Measurements from ENCODE around the gene CAPN10.

Gene CAPN10

DNA sequence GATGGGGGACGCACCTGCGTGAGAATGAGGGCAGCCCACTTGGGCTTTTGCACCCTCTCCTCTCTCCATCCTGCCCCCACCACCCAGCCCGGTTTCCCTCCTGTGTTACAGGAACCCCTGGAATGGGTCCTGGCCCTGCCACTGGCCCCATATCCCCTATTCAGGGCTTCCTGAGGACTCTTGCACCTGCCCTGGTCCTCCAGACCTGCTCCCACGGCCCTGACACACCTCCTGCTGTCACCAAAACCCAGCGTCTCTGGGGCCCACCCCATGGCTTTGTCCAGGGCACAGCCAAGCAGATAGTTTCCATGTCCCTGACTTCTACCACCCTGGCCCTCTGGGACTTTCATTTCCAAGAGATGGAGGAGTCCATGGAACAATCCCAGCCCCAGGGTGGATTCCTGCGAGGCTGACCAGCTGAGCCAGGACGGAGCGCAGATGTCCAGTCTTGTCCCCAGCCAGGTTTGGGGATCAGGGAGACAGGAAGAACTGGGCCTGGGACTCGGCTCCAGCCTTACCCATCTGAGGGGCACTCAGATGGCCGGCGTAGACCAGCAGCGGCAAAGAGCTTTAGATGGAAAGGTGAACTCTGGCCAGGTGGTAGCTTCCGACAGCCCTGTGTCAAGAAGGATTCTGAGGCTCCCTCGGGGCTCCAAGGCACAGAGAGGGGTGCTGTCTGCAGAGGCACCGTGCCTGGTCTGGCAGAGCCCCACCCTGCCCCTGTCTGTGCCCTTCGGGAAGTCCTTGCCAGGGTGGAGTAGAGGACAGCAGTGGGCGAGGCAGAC, 50.8 kb downstream of the CAPN10 start:
- TF ChIP-seq, protein P1, sequence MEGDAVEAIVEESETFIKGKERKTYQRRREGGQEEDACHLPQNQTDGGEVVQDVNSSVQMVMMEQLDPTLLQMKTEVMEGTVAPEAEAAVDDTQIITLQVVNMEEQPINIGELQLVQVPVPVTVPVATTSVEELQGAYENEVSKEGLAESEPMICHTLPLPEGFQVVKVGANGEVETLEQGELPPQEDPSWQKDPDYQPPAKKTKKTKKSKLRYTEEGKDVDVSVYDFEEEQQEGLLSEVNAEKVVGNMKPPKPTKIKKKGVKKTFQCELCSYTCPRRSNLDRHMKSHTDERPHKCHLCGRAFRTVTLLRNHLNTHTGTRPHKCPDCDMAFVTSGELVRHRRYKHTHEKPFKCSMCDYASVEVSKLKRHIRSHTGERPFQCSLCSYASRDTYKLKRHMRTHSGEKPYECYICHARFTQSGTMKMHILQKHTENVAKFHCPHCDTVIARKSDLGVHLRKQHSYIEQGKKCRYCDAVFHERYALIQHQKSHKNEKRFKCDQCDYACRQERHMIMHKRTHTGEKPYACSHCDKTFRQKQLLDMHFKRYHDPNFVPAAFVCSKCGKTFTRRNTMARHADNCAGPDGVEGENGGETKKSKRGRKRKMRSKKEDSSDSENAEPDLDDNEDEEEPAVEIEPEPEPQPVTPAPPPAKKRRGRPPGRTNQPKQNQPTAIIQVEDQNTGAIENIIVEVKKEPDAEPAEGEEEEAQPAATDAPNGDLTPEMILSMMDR (conservative IDR thresholded peaks at IDR 0.05): no peak
- no peak for TF ChIP-seq ZFX (IDR thresholded peaks at IDR 0.05)
- H3K27ac ChIP-seq: no peak overlapping the region

DNA sequence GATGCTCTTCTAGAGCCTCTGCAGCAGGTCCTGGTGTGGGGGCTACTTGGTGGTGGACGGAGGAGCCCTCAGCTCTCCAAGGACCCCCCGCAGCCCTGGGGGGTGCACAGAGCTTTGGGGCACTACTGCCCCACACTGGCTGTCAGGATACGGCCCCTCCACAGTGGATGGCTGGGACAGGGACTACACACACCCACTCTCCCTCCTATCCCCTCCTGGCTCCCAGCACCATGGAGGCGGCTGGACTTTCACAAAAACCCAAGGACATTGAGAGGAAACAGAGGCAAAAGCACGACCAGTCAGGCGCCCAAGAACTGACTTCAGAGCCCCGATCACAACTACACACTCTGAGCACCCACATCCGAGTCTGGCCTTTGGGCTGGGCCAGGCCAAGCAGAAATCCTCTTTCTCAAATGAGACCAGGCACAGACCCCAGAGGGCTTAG, 51.4 kb downstream of the CAPN10 start:
- TF ChIP-seq, protein P1 (conservative IDR thresholded peaks at IDR 0.05): no peak
- no peak overlapping the region for H3K27ac ChIP-seq

DNA sequence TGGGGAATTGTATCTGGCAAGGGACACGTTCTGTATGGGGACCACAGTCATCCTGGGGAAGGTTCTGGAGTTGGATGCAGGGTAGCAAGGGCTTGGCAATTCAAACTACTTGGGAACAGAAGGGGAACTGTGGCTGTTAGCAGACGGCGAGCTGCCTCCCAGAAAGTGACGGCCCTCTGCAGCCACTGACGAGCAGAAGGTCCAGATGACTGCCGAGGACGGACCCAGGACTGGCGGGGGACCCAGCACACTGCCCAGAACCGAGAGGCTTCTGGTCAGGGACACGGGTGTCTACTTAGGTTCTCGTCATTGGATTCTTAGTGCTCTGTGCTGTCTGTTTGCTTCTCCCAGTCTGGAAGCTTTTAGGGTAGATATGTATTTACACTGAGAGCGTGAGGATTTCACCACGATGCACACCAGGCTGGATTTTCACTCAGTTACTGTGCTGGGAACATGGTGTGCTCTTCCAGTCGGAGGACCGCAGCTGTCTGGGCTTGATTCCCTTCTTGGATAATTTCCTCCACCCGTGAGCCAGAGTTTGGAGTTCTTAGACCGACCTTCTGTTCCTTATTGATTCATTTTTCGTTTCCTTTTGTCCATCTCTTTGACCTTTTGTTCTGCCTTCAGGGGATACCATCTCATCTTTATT, 52.1 kb downstream of the CAPN10 start:
- TF ChIP-seq ZFX (IDR thresholded peaks at IDR 0.05): no peak
- TF ChIP-seq, protein P1 (conservative IDR thresholded peaks at IDR 0.05): no peak
- H3K27ac ChIP-seq: no peak overlapping the region

DNA sequence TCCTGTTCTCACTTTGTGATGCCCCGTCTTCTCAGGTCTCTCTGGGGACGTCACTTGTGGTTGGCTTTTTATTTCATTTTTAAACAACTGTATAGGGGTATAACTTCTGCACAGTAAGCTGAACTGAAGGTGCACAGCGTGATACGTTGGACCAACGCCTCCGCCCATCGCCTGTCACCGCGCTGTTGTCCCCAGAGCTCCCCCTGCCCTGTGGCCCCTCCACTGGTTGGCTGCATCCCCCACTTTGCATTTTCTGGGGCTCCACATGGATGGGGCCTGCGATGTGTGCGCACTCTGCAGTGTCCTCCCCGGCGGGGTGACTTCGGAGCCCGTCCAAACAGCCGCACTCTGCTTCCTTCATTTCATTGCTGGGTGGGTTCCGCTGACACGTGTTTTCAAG, 53.0 kb downstream of the CAPN10 start:
- no peak for TF ChIP-seq ZFX (IDR thresholded peaks at IDR 0.05)
- TF ChIP-seq, protein P1 (conservative IDR thresholded peaks at IDR 0.05): no peak
- H3K27ac ChIP-seq: no peak overlapping the region

DNA sequence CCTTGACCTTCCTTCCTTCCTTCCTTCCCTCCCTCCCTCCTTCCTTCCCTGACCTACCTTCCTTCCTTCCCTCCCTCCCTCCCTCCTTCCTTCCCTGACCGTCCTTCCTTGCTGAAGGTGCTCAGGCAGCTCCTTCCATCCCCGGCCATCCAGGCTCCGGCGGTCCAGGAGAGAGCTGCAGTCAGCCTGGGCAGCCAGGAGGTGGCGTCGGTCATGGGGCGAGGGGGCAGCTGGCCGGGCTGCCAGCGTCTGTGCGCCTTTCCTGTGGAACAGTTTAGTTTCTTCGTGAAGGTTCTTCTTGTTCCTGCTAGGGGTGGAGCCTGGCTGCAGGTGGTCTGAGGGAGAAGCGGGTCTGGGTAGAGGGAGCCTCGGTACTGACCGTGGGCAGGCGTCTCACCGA, 54.4 kb downstream of the CAPN10 start:
- no peak overlapping the region for H3K27ac ChIP-seq
- TF ChIP-seq, protein P1 (conservative IDR thresholded peaks at IDR 0.05): no peak; the same call in 1 of the 2 replicates

DNA sequence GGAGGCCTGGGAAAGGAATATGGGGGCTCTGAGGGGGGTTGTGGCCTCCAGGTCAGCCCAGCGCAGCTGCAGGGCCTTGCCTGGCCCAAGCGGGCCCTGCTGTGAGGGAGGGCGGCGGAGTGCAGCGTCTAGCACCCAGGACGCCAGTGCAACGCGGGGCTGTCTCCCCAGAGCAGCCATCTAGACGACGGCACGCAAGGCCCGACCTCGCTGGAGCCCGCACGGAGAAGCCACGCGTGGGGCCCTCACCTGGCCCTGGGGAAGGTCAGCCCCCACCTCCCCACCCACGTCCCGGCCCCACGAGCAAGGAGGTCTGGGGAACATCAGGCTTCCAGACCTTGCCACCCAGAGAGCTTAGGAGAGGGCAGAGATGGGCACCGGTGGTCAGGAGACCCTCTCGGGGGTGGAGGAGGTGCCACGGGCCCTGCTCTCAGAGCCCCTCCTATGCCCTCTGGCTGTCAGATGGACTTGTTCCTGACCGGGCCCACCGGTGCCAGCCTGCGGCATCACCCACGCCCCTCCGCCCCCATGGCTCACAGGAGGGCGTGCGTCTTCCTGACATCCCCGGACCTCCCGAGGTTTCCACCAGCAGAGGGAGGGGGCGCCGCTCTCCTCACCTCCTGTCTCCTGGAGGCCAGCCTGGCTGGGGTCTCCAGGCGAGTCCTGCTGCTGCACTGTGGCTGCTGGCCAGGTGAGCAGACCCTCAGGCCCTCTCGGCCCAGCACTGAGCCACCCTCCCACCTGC, 55.7 kb downstream of the CAPN10 start:
- TF ChIP-seq, protein P1 (conservative IDR thresholded peaks at IDR 0.05): no peak
- TF ChIP-seq ZFX (IDR thresholded peaks at IDR 0.05): no peak

DNA sequence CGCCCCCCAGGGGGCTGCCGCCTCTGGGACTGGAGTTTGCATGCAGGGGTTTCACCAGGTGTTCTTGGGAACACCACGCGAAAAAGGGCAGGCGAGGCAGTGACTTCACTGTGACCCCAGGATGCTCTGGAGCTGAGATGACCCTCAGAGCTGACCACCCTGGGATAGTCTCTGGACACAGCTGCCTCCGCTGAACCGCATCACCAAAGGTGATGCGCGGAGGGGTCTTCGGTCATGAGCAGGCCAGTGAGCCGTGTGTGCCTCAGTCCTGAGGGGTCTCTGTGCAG, 56.2 kb downstream of the CAPN10 start:
- H3K27ac ChIP-seq: no peak overlapping the region
- no peak for TF ChIP-seq ZFX (IDR thresholded peaks at IDR 0.05)
- TF ChIP-seq, protein P1 (conservative IDR thresholded peaks at IDR 0.05): no peak

More for the DNA sequence above, 55.7 kb downstream of the CAPN10 start:
- no peak overlapping the region for H3K27ac ChIP-seq

Data from C4-2B (cell line).